HepG2 (cell line): Measurements from ENCODE around the gene PPAN. TPM values are rescaled to one million over a fixed set of nuclear protein-coding genes. Genes with fewer than 3 reads are reported as not detected.

ENCODE experiments used
- ATM ChIP-seq: fragments of 450-650 bp; IDR thresholded peaks from 2 replicates; pipeline ENCODE4 v1.7.1; 2017; ENCODE audit warnings: mild to moderate bottlenecking, borderline replicate concordance
- ISL2 ChIP-seq: sonication (generic); formaldehyde crosslinking; IDR thresholded peaks from 2 replicates; pipeline ENCODE4 v1.5.0; 2020; ENCODE audit warnings: missing genetic modification reagents
- MXD4 ChIP-seq: IDR thresholded peaks from 2 replicates; pipeline ENCODE4 v1.6.1; 2016; ENCODE audit warnings: mild to moderate bottlenecking, missing biosample characterization, missing genetic modification reagents
- NR2F1 ChIP-seq, 2 experiments: fragments of 450-650 bp in 1 of 2; formaldehyde crosslinking in 1 of 2; IDR thresholded peaks; 2 replicates each; pipeline versions ENCODE4 v1.5.0 to v1.6.1; 2016 to 2020; ENCODE audit warnings: mild to moderate bottlenecking in 1 of 2, missing compliant biosample characterization in 1 of 2, missing genetic modification reagents in 1 of 2, moderate library complexity in 1 of 2
- SIN3B ChIP-seq: fragments of 150-350 bp; IDR thresholded peaks from 2 replicates; pipeline ENCODE4 v1.6.1; 2014; ENCODE audit warnings: low read length
- SP5 ChIP-seq: IDR thresholded peaks from 2 replicates; pipeline ENCODE4 v1.6.1; 2016; ENCODE audit warnings: low read depth, borderline replicate concordance
- YEATS2 ChIP-seq: sonication (generic); formaldehyde crosslinking; IDR thresholded peaks from 2 replicates; pipeline ENCODE4 v1.4.0; 2020; ENCODE audit warnings: missing genetic modification reagents, borderline replicate concordance
- YEATS4 ChIP-seq: sonication (generic); formaldehyde crosslinking; IDR thresholded peaks from 2 replicates; pipeline ENCODE4 v1.4.0; 2020; ENCODE audit warnings: missing genetic modification reagents, borderline replicate concordance
- ZNF558 ChIP-seq: sonication (generic); formaldehyde crosslinking; IDR thresholded peaks from 2 replicates; pipeline ENCODE4 v1.9.0; 2022; ENCODE audit warnings: mild to moderate bottlenecking, missing genetic modification reagents, borderline replicate concordance
- ZNF781 ChIP-seq: sonication (generic); formaldehyde crosslinking; IDR thresholded peaks from 2 replicates; pipeline ENCODE4 v1.5.1; 2020; ENCODE audit warnings: borderline replicate concordance, mild to moderate bottlenecking, missing genetic modification reagents; ENCODE audit errors: not compliant biosample characterization
- polyA plus RNA-seq, 8 experiments: library from polyadenylated mRNA; depleted of rRNA in 3 of 8; stranded (reverse) in 7 of 8; unstranded in 1 of 8; fragments of >200 nt; fragmentation: Illumina TruSeq in 4 of 8; extraction: Trizol in 4 of 8; gene quantifications; 2 replicates each; pipeline versions ENCODE4 v1.2.1 to v1.2.3, GENCODE V29; 2011 to 2016; ENCODE audit warnings: low read depth in 4 of 8, missing spikeins in 1 of 8, mixed read lengths in 1 of 8; ENCODE audit not compliant: insufficient read depth in 1 of 8
- total RNA-seq, 5 experiments: library from RNA; depleted of rRNA; stranded (reverse); fragments of >200 nt; fragmentation: Illumina TruSeq; extraction: Trizol; gene quantifications; 2 replicates each; pipeline ENCODE4 v1.2.3, GENCODE V29; 2016; ENCODE audit warnings: low read depth in 1 of 5
- TF ChIP-seq, protein P1 (sequence below), 2 experiments: sonication (generic) in 1 of 2; formaldehyde crosslinking in 1 of 2; IDR thresholded peaks; 2 replicates each; pipeline versions ENCODE4 v1.4.0 to v1.6.1; 2016 to 2020; ENCODE audit warnings: borderline replicate concordance in 1 of 2, low read depth in 1 of 2, mild to moderate bottlenecking in 1 of 2, missing genetic modification reagents in 1 of 2
- TF ChIP-seq, protein P2 (sequence below): sonication (generic); formaldehyde crosslinking; IDR thresholded peaks from 2 replicates; pipeline ENCODE4 v1.9.0; 2022; ENCODE audit warnings: missing genetic modification reagents, mild to moderate bottlenecking, borderline replicate concordance
- TF ChIP-seq, protein P3 (sequence below): sonication (generic); formaldehyde crosslinking; IDR thresholded peaks from 2 replicates; pipeline ENCODE4 v1.4.0; 2020; ENCODE audit warnings: mild to moderate bottlenecking, missing genetic modification reagents, borderline replicate concordance
- TF ChIP-seq, protein P4 (sequence below): sonication (generic); formaldehyde crosslinking; IDR thresholded peaks from 2 replicates; pipeline ENCODE4 v1.5.1; 2020; ENCODE audit warnings: missing genetic modification reagents, mild to moderate bottlenecking, borderline replicate concordance

PPAN gene
- total and polyA plus RNA-seq, 2 of the 13 experiments (the other 11 are each of a cell fraction or from before 2014, with no cell fraction given) = 36.2 to 41.9 TPM

DNA sequence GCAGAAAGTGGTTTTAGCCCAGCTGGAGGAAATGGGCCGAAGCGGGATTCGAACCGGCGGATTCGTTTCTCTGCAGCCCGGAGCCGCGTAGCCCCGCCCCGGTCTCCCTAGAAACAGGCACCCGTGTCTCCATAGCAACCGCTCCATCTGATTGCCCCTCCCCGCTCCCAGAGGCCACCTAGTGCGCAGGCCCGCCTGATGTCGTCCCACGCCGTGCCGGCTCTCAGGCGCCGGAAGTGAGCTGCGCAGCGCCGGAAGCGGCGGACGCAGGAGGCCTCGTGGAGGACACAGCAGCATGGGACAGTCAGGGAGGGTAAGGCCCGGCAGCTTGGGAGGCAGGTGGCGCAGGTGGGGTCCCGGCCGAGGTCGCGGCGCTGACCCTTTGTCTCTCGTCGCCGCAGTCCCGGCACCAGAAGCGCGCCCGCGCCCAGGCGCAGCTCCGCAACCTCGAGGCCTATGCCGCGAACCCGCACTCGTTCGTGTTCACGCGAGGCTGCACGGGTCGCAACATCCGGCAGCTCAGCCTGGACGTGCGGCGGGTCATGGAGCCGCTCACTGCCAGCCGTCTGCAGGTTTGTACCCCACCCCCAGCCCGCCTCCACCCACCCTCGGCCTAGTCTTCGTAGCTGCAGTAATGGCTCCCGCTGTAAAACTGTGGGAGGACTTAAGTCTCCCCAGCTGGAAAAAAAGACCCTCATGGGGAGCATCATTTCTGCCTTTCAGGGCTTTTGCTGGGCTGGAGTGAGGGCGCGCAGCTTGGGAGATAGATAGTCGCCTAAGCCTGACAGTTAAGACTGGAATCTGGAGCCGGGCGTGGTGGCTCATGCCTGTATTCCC lies at the start of gene PPAN (continued):
- TF ChIP-seq, protein P1, sequence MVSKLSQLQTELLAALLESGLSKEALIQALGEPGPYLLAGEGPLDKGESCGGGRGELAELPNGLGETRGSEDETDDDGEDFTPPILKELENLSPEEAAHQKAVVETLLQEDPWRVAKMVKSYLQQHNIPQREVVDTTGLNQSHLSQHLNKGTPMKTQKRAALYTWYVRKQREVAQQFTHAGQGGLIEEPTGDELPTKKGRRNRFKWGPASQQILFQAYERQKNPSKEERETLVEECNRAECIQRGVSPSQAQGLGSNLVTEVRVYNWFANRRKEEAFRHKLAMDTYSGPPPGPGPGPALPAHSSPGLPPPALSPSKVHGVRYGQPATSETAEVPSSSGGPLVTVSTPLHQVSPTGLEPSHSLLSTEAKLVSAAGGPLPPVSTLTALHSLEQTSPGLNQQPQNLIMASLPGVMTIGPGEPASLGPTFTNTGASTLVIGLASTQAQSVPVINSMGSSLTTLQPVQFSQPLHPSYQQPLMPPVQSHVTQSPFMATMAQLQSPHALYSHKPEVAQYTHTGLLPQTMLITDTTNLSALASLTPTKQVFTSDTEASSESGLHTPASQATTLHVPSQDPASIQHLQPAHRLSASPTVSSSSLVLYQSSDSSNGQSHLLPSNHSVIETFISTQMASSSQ (IDR thresholded peaks at IDR 0.05; ENCODE audit: low read depth) = no peak
- TF ChIP-seq, protein P1 (CRISPR knock-in tag; IDR thresholded peaks at IDR 0.05; ENCODE audit: borderline replicate concordance) = peak; percentile 60; the same call in 1 of the 2 replicates
- TF ChIP-seq ZNF558 (CRISPR knock-in tag) (peak; percentile 78; the same call in 1 of the 2 replicates), SIN3B (peak; percentile 83), ATM (no peak), YEATS4 (CRISPR knock-in tag) (peak; percentile 99), NR2F1 (CRISPR knock-in tag; IDR thresholded peaks at IDR 0.05) (no peak), MXD4 (CRISPR knock-in tag) (peak; percentile 99), ISL2 (CRISPR knock-in tag) (peak; percentile 48; the same call in 1 of the 2 replicates), SP5 (CRISPR knock-in tag) (no peak), YEATS2 (CRISPR knock-in tag) (peak; percentile 97), ZNF781 (peak; percentile 95)
- TF ChIP-seq, protein P2, sequence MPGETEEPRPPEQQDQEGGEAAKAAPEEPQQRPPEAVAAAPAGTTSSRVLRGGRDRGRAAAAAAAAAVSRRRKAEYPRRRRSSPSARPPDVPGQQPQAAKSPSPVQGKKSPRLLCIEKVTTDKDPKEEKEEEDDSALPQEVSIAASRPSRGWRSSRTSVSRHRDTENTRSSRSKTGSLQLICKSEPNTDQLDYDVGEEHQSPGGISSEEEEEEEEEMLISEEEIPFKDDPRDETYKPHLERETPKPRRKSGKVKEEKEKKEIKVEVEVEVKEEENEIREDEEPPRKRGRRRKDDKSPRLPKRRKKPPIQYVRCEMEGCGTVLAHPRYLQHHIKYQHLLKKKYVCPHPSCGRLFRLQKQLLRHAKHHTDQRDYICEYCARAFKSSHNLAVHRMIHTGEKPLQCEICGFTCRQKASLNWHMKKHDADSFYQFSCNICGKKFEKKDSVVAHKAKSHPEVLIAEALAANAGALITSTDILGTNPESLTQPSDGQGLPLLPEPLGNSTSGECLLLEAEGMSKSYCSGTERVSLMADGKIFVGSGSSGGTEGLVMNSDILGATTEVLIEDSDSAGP = peak; percentile 88
- TF ChIP-seq, protein P3, sequence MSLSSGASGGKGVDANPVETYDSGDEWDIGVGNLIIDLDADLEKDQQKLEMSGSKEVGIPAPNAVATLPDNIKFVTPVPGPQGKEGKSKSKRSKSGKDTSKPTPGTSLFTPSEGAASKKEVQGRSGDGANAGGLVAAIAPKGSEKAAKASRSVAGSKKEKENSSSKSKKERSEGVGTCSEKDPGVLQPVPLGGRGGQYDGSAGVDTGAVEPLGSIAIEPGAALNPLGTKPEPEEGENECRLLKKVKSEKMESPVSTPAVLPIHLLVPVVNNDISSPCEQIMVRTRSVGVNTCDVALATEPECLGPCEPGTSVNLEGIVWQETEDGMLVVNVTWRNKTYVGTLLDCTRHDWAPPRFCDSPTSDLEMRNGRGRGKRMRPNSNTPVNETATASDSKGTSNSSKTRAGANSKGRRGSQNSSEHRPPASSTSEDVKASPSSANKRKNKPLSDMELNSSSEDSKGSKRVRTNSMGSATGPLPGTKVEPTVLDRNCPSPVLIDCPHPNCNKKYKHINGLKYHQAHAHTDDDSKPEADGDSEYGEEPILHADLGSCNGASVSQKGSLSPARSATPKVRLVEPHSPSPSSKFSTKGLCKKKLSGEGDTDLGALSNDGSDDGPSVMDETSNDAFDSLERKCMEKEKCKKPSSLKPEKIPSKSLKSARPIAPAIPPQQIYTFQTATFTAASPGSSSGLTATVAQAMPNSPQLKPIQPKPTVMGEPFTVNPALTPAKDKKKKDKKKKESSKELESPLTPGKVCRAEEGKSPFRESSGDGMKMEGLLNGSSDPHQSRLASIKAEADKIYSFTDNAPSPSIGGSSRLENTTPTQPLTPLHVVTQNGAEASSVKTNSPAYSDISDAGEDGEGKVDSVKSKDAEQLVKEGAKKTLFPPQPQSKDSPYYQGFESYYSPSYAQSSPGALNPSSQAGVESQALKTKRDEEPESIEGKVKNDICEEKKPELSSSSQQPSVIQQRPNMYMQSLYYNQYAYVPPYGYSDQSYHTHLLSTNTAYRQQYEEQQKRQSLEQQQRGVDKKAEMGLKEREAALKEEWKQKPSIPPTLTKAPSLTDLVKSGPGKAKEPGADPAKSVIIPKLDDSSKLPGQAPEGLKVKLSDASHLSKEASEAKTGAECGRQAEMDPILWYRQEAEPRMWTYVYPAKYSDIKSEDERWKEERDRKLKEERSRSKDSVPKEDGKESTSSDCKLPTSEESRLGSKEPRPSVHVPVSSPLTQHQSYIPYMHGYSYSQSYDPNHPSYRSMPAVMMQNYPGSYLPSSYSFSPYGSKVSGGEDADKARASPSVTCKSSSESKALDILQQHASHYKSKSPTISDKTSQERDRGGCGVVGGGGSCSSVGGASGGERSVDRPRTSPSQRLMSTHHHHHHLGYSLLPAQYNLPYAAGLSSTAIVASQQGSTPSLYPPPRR (CRISPR knock-in tag) = no peak
- TF ChIP-seq, protein P4, sequence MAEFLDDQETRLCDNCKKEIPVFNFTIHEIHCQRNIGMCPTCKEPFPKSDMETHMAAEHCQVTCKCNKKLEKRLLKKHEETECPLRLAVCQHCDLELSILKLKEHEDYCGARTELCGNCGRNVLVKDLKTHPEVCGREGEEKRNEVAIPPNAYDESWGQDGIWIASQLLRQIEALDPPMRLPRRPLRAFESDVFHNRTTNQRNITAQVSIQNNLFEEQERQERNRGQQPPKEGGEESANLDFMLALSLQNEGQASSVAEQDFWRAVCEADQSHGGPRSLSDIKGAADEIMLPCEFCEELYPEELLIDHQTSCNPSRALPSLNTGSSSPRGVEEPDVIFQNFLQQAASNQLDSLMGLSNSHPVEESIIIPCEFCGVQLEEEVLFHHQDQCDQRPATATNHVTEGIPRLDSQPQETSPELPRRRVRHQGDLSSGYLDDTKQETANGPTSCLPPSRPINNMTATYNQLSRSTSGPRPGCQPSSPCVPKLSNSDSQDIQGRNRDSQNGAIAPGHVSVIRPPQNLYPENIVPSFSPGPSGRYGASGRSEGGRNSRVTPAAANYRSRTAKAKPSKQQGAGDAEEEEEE (CRISPR knock-in tag) = no peak
